IMR-90 (cell line): Measurements from ENCODE around the gene DLL1. TPM values are rescaled to one million over a fixed set of nuclear protein-coding genes. Genes with fewer than 3 reads are reported as not detected.

Experiments used
- ATAC-seq: fragments of 200-7000 bp; cut with Tn5 transposase; 2 replicates; pipeline ENCODE4 v1.9.1; 2020; ENCODE audit warnings: low read depth, mild to moderate bottlenecking, moderate library complexity
- BruUV-seq: library from RNA; stranded (reverse); fragments of 400-500 nt; replicated peaks from 2 replicates; lab custom pipeline; 2021; lab: Mats Ljungman, UMichigan
- CTCF ChIA-PET: fragments of 300-600 bp; formaldehyde crosslinking; extraction: SDS; loops from one replicate; lab custom pipeline; 2021; ENCODE audit warnings: antibody characterized with exemption; lab: Yijun Ruan, JAX
- POLR2A ChIA-PET: fragments of 300-600 bp; sonication (Branson Sonifier 250); formaldehyde crosslinking; loops from one replicate; lab custom pipeline; 2022; ENCODE audit warnings: antibody characterized with exemption; ENCODE audit not compliant: unreplicated experiment; lab: Charles Lee
- DNase-seq: peaks from one replicate; pipeline ENCODE4 v3.0.0; 2013
- H2AFZ ChIP-seq: replicated peaks from 2 replicates; pipeline ENCODE3; 2013; ENCODE audit warnings: low read length, mild to moderate bottlenecking; ENCODE audit not compliant: poor library complexity
- H2AK5ac ChIP-seq: 2 replicates; pipeline ENCODE4 v1.6.1; 2013; ENCODE audit warnings: low read depth, low read length, inconsistent platforms
- H2AK9ac ChIP-seq: replicated peaks from 2 replicates; pipeline ENCODE3; 2013; ENCODE audit warnings: mild to moderate bottlenecking, low read depth, low read length, moderate library complexity; ENCODE audit not compliant: poor library complexity
- H2BK120ac ChIP-seq: 2 replicates; pipeline ENCODE4 v1.6.1; 2013; ENCODE audit warnings: low read depth, low read length, inconsistent platforms
- H2BK15ac ChIP-seq: 3 replicates; pipeline ENCODE4 v1.6.1; 2013; ENCODE audit warnings: low read depth, low read length, inconsistent platforms
- H2BK20ac ChIP-seq: 2 replicates; pipeline ENCODE4 v1.6.1; 2013; ENCODE audit warnings: low read depth, mild to moderate bottlenecking, inconsistent platforms, low read length, moderate library complexity
- H2BK5ac ChIP-seq: 2 replicates; pipeline ENCODE4 v1.6.1; 2013; ENCODE audit warnings: mild to moderate bottlenecking, low read depth, low read length, inconsistent platforms; ENCODE audit not compliant: poor library complexity, severe bottlenecking
- H3K14ac ChIP-seq: replicated peaks from 2 replicates; pipeline ENCODE4 v1.6.1; 2013; ENCODE audit warnings: low read depth, low read length, inconsistent platforms
- H3K18ac ChIP-seq: 2 replicates; pipeline ENCODE4 v1.6.1; 2013; ENCODE audit warnings: low read depth, low read length, control low read depth
- H3K23ac ChIP-seq: 2 replicates; pipeline ENCODE4 v1.6.1; 2013; ENCODE audit warnings: low read depth, low read length, inconsistent platforms
- H3K27ac ChIP-seq: 2 replicates; pipeline ENCODE4 v1.5.1; 2013; ENCODE audit warnings: mild to moderate bottlenecking, control low read depth, low read length; ENCODE audit not compliant: insufficient read depth
- H3K27me3 ChIP-seq: 2 replicates; pipeline ENCODE4 v1.6.1; 2013; ENCODE audit warnings: low read length; ENCODE audit not compliant: control insufficient read depth, insufficient read depth
- H3K36me3 ChIP-seq: 2 replicates; pipeline ENCODE4 v1.6.1; 2013; ENCODE audit warnings: low read length, mixed read lengths; ENCODE audit not compliant: control insufficient read depth, insufficient read depth
- H3K4ac ChIP-seq: 2 replicates; pipeline ENCODE4 v1.6.1; 2013; ENCODE audit warnings: low read depth, low read length, inconsistent platforms
- H3K4me1 ChIP-seq: 2 replicates; pipeline ENCODE4 v1.6.1; 2013; ENCODE audit warnings: low read length, mixed read lengths; ENCODE audit not compliant: control insufficient read depth, insufficient read depth
- H3K4me2 ChIP-seq: 2 replicates; pipeline ENCODE4 v1.6.1; 2013; ENCODE audit warnings: low read depth, mild to moderate bottlenecking, control low read depth, low read length, moderate library complexity
- H3K4me3 ChIP-seq: 2 replicates; pipeline ENCODE4 v1.5.1; 2013; ENCODE audit warnings: low read depth, mild to moderate bottlenecking, control low read depth, low read length, moderate library complexity; ENCODE audit not compliant: insufficient read depth
- H3K56ac ChIP-seq: 2 replicates; pipeline ENCODE4 v1.6.1; 2013; ENCODE audit warnings: low read length, inconsistent platforms; ENCODE audit not compliant: insufficient read depth; ENCODE audit errors: extremely low read depth
- H3K79me1 ChIP-seq, 2 experiments: 2 replicates each; pipeline ENCODE4 v1.6.1; 2013; ENCODE audit warnings: low read length in 2 of 2, inconsistent platforms in 1 of 2, low read depth in 1 of 2
- H3K9ac ChIP-seq: 2 replicates; pipeline ENCODE4 v1.6.1; 2013; ENCODE audit warnings: low read depth, low read length, control low read depth
- H3K9me1 ChIP-seq: 2 replicates; pipeline ENCODE4 v1.6.1; 2013; ENCODE audit warnings: low read length, inconsistent platforms; ENCODE audit not compliant: insufficient read depth
- H3K9me3 ChIP-seq: 2 replicates; pipeline ENCODE4 v1.6.1; 2013; ENCODE audit warnings: low read length; ENCODE audit not compliant: control insufficient read depth, insufficient read depth
- H4K20me1 ChIP-seq: 2 replicates; pipeline ENCODE4 v1.6.1; 2013; ENCODE audit warnings: low read length, inconsistent platforms; ENCODE audit not compliant: insufficient read depth
- H4K5ac ChIP-seq: 2 replicates; pipeline ENCODE4 v1.6.1; 2013; ENCODE audit warnings: mild to moderate bottlenecking, low read depth, low read length, control low read depth
- H4K8ac ChIP-seq, 2 experiments: 2 replicates each; pipeline ENCODE4 v1.6.1; 2013; ENCODE audit warnings: low read depth in 2 of 2, low read length in 2 of 2, control low read depth in 1 of 2, inconsistent platforms in 1 of 2
- H4K91ac ChIP-seq: 2 replicates; pipeline ENCODE4 v1.6.1; 2013; ENCODE audit warnings: low read depth, low read length, inconsistent platforms; ENCODE audit not compliant: insufficient read depth
- BHLHE40 ChIP-seq: fragments of 150-350 bp; IDR thresholded peaks from 2 replicates; pipeline ENCODE4 v1.6.1; 2016; ENCODE audit warnings: mild to moderate bottlenecking, low read depth, low read length
- CEBPB ChIP-seq: IDR thresholded peaks from 2 replicates; pipeline ENCODE4 v1.6.1; 2012; ENCODE audit warnings: low read depth, low read length, improper control_type of control experiment
- FOS ChIP-seq: fragments of 150-350 bp; IDR thresholded peaks from 2 replicates; pipeline ENCODE4 v1.6.1; 2016; ENCODE audit warnings: low read depth, low read length
- NFE2L2 ChIP-seq: fragments of 150-350 bp; IDR thresholded peaks from 2 replicates; pipeline ENCODE4 v1.6.1; 2016; ENCODE audit warnings: low read depth, mild to moderate bottlenecking, low read length
- RAD21 ChIP-seq: IDR thresholded peaks from 2 replicates; pipeline ENCODE4 v1.6.1; 2012; ENCODE audit warnings: low read length, improper control_type of control experiment
- WGBS, 2 experiments: methylation state at CpG; one replicate each; pipeline versions ENCODE4 v1.1.5 to v1.1.7; 2013; ENCODE audit warnings: missing lambda C conversion rate in 2 of 2; ENCODE audit not compliant: insufficient read length in 1 of 2; ENCODE audit errors: extremely low coverage in 2 of 2; 5-methylcytosine and 5-hydroxymethylcytosine counted together
- dilution Hi-C: fragments of 300-500 bp; cut with HindIII; formaldehyde crosslinking; loops from one replicate; pipeline ENCODE4 v1.14.3; 2018; ENCODE audit warnings: low sequenced_read_pairs; ENCODE audit not compliant: unreplicated experiment
- in situ Hi-C: fragments of 300-500 bp; cut with MboI; formaldehyde crosslinking; loops from 3 replicates; pipeline ENCODE4 v1.14.3; 2019; ENCODE audit warnings: low sequenced_read_pairs, inconsistent platforms, mixed read lengths
- intact Hi-C: fragments of 100-400 bp; cut with micrococcal nuclease; formaldehyde crosslinking; loops from 2 replicates; pipeline ENCODE4 v1.10.0; 2022
- polyA plus RNA-seq, 3 experiments: library from polyadenylated mRNA; depleted of rRNA; stranded (reverse); fragments of >200 nt; gene quantifications; 2 replicates each; pipeline ENCODE4 v1.2.3, GENCODE V29; 2012; ENCODE audit warnings: low replicate concordance in 1 of 3
- total RNA-seq: library from RNA; depleted of rRNA; stranded (reverse); fragments of >200 nt; gene quantifications from 2 replicates; pipeline ENCODE4 v1.2.3, GENCODE V29; 2012

The DLL1 gene
- total and polyA plus RNA-seq, 2 of the 4 experiments (the other 2 are of a cell fraction), result under 0.01 to 0.31 TPM

DNA sequence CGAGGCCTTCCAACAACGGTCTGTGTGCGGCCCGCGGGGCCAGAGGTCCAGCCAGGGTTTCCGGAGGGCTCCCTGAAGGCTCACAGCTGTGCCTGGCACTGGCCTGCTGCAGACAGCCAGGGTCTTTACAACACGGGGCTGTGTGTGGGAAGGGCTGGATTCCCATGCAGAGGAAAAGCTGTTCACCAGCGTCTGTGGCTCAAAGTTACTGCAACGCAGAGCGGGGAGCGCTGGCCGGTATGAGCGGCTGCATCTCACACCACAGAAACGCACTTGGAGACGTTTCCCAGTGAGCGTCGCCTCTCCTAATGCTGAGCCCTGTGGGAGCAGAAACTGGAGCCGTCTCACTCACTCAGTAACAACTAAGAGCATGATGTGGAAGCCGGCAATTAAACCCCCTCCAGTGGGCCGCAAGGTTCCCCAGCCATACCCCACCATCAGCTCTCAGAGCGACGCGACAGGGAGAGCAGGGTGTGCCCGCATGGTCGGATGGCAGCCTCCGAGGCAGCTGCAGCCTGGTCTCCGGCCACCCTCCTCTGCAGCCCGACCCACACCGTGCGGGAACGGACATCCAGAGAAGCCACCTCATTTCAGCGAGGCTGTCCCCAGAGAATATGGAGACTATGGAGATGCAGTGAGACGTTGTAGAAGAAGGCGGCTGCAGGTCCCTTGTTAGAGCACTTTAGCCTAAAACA, 42.6 kb downstream of the DLL1 start:
- DNase-seq (no peak), ATAC-seq (peak; percentile 56)
- Histone ChIP-seq H3K4ac (no peak overlapping the region), H2BK20ac (no peak overlapping the region), H2AFZ (peak overlapping the region; percentile 43), H2BK5ac (no peak overlapping the region), H4K91ac (no peak overlapping the region), H3K9ac (no peak overlapping the region), H3K27ac (no peak overlapping the region), H3K79me1 (no peaks in the 10 kb centered on the region), H2BK15ac (no peak overlapping the region), H3K4me2 (no peak overlapping the region; the same call in 1 of the 2 replicates), H4K5ac (no peak overlapping the region), H2AK5ac (no peak overlapping the region), H2AK9ac (no peak overlapping the region), H3K9me3 (no peaks in the 10 kb centered on the region), H3K4me1 (no peaks in the 10 kb centered on the region; the same call in 1 of the 2 replicates), H3K14ac (no peak overlapping the region), H3K36me3 (no peaks in the 10 kb centered on the region), H4K8ac (no peak overlapping the region), H3K56ac (no peak overlapping the region), H3K18ac (no peak overlapping the region), H2BK120ac (no peak overlapping the region), H3K27me3 (peaks cover 14% of the 10 kb centered on the region; the same call in 1 of the 2 replicates), H3K23ac (no peak overlapping the region), H4K20me1 (no peaks in the 10 kb centered on the region), H3K4me3 (no peak overlapping the region), H3K9me1 (no peaks in the 10 kb centered on the region)
- ChIA-PET CTCF (no interaction called here), POLR2A (no interaction called here)
- TF ChIP-seq CEBPB, result no peak
- TF ChIP-seq NFE2L2, result no peak
- no peak for TF ChIP-seq RAD21
- no peak for TF ChIP-seq FOS
- no peak for TF ChIP-seq BHLHE40
- in situ Hi-C loops (no loop called here), intact Hi-C loops (no loop called here), dilution Hi-C loops (no loop called here)
- no TSS peak for BruUV-seq
- 32% methylated on average over 9 of the region's 34 CpGs; no CpG with 5 or more reads in 1 of the 2 experiments for WGBS, 2 experiments
